H1 (cell line): ENCODE measurements around the gene ARID1B. TPM values are rescaled to one million over a fixed set of nuclear protein-coding genes. Genes with fewer than 3 reads are reported as not detected.

Experiments
- CBX5 ChIP-seq: fragments of 300-800, 300-1000 bp; sonication (generic); IDR thresholded peaks from 2 replicates; pipeline ENCODE4 v1.7.1; 2016; ENCODE audit warnings: antibody characterized with exemption, low read length, low read depth
- NRF1 ChIP-seq: IDR thresholded peaks from 2 replicates; pipeline ENCODE4 v1.6.1; 2011; ENCODE audit warnings: mild to moderate bottlenecking, low read depth, low read length, improper control_type of control experiment
- RNF2 ChIP-seq: fragments of 200-900, 300-1000 bp; sonication (generic); IDR thresholded peaks from 2 replicates; pipeline ENCODE4 v1.7.1; 2016; ENCODE audit warnings: borderline replicate concordance, low read depth, mild to moderate bottlenecking, antibody characterized with exemption, low read length; ENCODE audit not compliant: poor library complexity, severe bottlenecking; ENCODE audit errors: missing control alignments
- polyA plus RNA-seq, 7 experiments: library from polyadenylated mRNA; depleted of rRNA in 3 of 7; stranded (reverse) in 5 of 7; unstranded in 2 of 7; fragments of >200 nt in 5 of 7; fragments of 200-250 nt in 2 of 7; gene quantifications; 1 replicate in 5 of 7; 2 replicates in 1 of 7; 4 replicates in 1 of 7; pipeline versions ENCODE4 v1.2.1 to v1.2.3, GENCODE V29; 2011 to 2013; ENCODE audit warnings: missing spikeins in 2 of 7, mixed read lengths in 2 of 7
- total RNA-seq: library from RNA; stranded (reverse); fragmentation: NEBNext Ultra II Directional; extraction: Animal tissue kit (Norgen Biotek cat#: 25700); gene quantifications from 2 replicates; pipeline ENCODE4 v1.2.1, GENCODE V29; 2021

ARID1B gene
- total and polyA plus RNA-seq, 2 of the 8 experiments (the other 6 are each of a cell fraction or from before 2014, with no cell fraction given): 24.3 to 70.3 TPM

DNA sequence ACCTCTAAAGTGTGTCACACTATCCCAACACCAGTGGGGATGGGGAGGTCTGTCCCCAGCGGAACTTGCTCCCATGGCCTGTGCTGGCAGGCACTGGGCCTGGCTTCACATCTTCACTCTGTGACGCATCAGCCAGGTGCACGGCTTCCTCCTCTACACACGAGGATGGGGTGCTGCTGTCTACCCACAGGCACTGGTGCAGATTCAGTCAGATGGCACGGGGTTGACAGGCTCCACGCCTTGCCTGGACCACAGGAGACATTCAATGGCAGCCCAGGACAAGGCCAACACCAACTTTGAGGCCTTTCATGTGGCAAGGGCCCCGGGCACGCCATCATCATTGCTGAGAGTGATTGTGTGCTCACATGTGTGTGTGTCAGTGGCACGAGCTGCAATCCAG is 453.7 kb downstream of the ARID1B start (continued):
- TF ChIP-seq NRF1 (no peak), CBX5 (no peak), RNF2 (no peak)
